Stimulated activated CD4-positive, alpha-beta T cell treated with anti-CD3 and anti-CD28 coated beads, Interleukin-4, amount 100 ng/mL, for 4 hours (primary cell): ENCODE results near the gene IQSEC3.

Experiments used
- DNase-seq, 2 experiments: peaks; one replicate each; pipeline ENCODE4 v3.0.0-alpha.2; 2020

The IQSEC3 gene

DNA sequence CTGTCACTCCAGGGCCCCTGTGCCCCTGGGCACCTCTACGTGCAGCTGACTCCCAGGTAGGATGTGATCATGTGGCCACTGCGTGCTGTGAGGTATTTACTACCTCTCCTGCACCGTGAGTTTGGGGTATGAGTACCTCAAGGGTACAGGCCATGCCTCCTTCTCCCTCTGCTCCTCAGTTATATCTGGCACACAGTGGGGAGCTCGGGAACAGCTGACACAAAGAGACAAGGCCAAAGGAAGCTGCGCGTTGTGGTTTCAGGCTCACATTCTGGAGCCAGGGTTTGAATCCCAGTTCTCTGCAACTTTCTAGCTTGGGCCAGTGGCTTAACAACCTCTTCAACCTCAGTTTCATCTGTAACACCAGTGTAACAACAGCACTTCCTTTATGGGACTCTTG, 155.2 kb downstream of the IQSEC3 start:
- DNase-seq, result no peak

DNA sequence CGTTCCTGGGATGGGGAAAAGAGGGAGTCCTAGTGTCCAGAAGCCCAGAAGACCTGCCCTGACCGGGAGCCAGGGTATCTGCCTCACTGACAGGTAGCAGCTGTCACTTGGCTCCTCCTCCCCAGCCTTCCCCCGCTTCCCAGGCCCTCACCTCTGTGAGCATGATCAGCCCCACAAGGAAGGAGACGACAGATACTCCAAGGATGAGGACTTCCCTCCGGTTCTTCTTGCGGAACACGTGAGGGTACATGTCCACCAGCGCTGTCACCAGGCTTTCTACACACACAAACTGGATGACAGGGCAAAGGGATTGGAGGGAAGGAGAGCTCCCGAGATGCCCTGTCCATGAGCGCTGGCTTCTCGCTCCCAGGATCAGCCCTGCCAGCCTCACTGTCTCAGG, 157.3 kb downstream of the IQSEC3 start:
- no peak for DNase-seq

DNA sequence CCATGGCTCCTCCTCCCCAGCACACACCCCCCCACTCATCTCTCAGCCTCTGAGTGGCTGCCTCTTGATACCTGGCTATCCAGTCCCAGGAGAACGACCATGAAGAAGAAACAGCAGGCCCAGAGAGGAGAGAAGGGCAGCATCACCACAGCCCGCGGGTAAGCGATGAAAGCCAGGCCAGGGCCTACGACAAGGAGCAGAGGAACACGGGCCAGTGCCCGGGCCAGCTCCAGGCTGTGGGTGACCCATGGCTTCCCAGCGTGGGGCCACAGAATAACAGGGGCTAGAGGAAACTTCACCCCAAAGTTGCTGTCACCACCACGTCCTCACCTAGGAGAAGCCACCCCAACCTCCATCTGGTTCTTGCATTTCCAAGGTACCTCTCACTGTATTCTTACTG, 157.8 kb downstream of the IQSEC3 start:
- DNase-seq, result no peak

DNA sequence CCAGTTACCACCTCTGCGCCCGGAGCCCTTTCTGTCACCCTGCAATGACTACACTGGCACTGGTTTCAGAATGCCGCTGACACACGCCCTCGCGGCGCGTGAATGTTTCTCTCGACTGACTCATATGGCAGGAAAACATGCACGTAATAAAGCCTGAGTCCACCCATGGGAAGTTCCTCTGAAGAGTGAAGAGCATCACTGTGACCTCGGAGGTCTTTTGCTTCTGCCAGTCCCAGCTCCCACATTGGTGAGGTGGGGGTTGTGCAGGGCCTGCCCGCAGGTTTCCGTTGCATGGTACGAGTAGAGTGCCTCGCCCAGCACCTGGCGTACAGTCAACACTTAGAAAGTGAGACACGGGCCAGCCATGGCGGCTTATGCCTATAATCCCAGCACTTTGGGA, 158.4 kb downstream of the IQSEC3 start:
- no peak for DNase-seq

DNA sequence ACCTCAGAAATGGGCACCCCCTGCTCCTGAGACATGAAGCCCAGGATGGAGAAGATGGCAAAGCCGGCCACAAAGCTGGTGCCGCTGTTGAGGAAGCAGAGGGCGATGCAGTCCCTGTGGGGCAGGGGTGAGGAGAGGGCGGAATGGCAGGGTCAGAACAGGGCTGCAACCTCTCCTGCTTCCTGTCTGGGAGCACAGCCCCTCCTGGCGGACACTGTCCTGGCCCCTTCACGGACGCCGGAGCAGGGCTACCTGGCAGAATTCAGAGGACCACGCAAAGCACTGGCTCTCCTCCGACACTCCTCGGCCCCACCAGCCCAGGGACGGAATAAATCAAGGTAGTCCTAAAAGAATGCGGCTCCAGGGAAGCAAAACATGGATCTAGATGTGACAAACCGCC, 159.8 kb downstream of the IQSEC3 start:
- no peak for DNase-seq

DNA sequence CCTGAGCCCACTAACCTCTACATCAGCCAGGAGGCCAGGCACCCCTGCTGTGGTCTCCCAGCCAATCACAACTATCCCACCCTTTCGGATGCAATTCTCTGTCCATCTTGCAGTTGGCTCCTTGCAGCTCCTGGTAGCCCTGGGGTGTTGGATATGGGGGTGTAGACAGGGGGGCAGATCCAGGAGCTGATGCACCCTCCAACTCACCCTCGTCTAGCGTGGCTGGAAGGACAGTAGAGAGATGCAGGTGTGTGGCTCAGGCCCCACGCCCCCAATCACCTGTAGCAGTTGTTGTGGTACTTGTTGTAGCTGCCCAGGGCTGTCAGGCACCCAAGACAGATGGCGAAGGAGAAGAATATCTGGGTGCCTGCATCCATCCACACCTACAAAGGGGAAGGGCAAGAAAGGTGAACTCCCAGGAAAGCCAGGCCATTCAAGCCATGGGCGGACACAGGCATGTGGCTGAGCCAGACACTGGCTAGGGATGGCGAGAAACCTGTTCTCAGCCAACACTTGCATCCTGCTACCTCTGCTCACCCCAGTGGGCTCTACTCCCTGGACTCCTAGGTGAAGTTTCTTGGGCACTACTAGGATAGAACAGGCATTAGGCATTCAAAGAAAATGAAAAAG, 160.8 kb downstream of the IQSEC3 start:
- DNase-seq, result no peak
